H1 (cell line): Measurements from ENCODE around the gene JMJD1C. TPM values are rescaled to one million over a fixed set of nuclear protein-coding genes. Genes with fewer than 3 reads are reported as not detected.

Experiments used
- CTCF ChIA-PET: fragments of 300-600 bp; sonication (Branson Sonifier 250); formaldehyde crosslinking; loops from one replicate; lab custom pipeline; 2021; ENCODE audit not compliant: partially characterized antibody; lab: Charles Lee
- POLR2A ChIA-PET: fragments of 300-600 bp; sonication (Branson Sonifier 250); formaldehyde crosslinking; loops from one replicate; lab custom pipeline; 2021; ENCODE audit warnings: inconsistent platforms; ENCODE audit not compliant: partially characterized antibody; lab: Charles Lee
- DNase-seq, 2 experiments: peaks; one replicate each; pipeline versions ENCODE4 v3.0.0 to v3.0.0-alpha.2; 2010 to 2022; ENCODE audit warnings: low spot score in 2 of 2, low read depth in 1 of 2, mixed read lengths in 1 of 2
- FAIRE-seq: peaks from 2 replicates; lab custom pipeline; 2011; peaks lifted over from hg19 to GRCh38; lab: Jason Lieb, UNC
- H2AFZ ChIP-seq: 2 replicates; pipeline ENCODE4 v1.8.1; 2012; ENCODE audit warnings: low read length, inconsistent platforms
- H2AK5ac ChIP-seq: 2 replicates; pipeline ENCODE4 v1.6.1; 2013; ENCODE audit warnings: low read depth, low read length
- H2BK120ac ChIP-seq: replicated peaks from 2 replicates; pipeline ENCODE3; 2013; ENCODE audit warnings: low read depth, low read length, inconsistent platforms
- H2BK12ac ChIP-seq: 2 replicates; pipeline ENCODE4 v1.6.1; 2013; ENCODE audit warnings: low read depth, low read length
- H2BK15ac ChIP-seq: 2 replicates; pipeline ENCODE4 v1.6.1; 2013; ENCODE audit warnings: low read length
- H2BK20ac ChIP-seq: 2 replicates; pipeline ENCODE4 v1.6.1; 2013; ENCODE audit warnings: low read length
- H2BK5ac ChIP-seq: 2 replicates; pipeline ENCODE4 v1.6.1; 2013; ENCODE audit warnings: low read depth, low read length
- H3K14ac ChIP-seq: 2 replicates; pipeline ENCODE4 v1.6.1; 2013; ENCODE audit warnings: inconsistent platforms; ENCODE audit not compliant: insufficient read length
- H3K18ac ChIP-seq: 2 replicates; pipeline ENCODE4 v1.6.1; 2013; ENCODE audit warnings: low read length; ENCODE audit errors: extremely low read depth
- H3K23ac ChIP-seq: 2 replicates; pipeline ENCODE4 v1.6.1; 2013; ENCODE audit warnings: inconsistent platforms; ENCODE audit not compliant: insufficient read length
- H3K23me2 ChIP-seq: 2 replicates; pipeline ENCODE4 v1.6.1; 2013; ENCODE audit warnings: low read depth, low read length
- H3K27ac ChIP-seq: 2 replicates; pipeline ENCODE4 v1.6.1; 2011; ENCODE audit warnings: low read depth, low read length, inconsistent platforms
- H3K27me3 ChIP-seq, 4 experiments: replicated peaks in 1 of 4; 1 replicate in 1 of 4; 2 replicates in 3 of 4; pipeline versions ENCODE4 v1.6.1 to v1.8.1; 2011 to 2013; ENCODE audit warnings: low read length in 3 of 4, mild to moderate bottlenecking in 3 of 4, inconsistent platforms in 2 of 4, mixed read lengths in 2 of 4, moderate library complexity in 1 of 4; ENCODE audit not compliant: control insufficient read depth in 3 of 4, insufficient read depth in 3 of 4; ENCODE audit errors: extremely low read depth in 1 of 4
- H3K36me3 ChIP-seq, 4 experiments: 2 replicates each; pipeline versions ENCODE4 v1.6.1 to v1.8.1; 2011 to 2013; ENCODE audit warnings: mild to moderate bottlenecking in 4 of 4, low read length in 3 of 4, moderate library complexity in 2 of 4, control low read depth in 1 of 4, inconsistent platforms in 1 of 4; ENCODE audit not compliant: insufficient read depth in 4 of 4, control insufficient read depth in 2 of 4
- H3K4ac ChIP-seq: replicated peaks from 2 replicates; pipeline ENCODE3; 2013; ENCODE audit warnings: low read length, low read depth, mixed read lengths, inconsistent platforms; ENCODE audit not compliant: insufficient read length
- H3K4me1 ChIP-seq, 4 experiments: replicated peaks in 1 of 4; 1 replicate in 1 of 4; 2 replicates in 3 of 4; pipeline versions ENCODE4 v1.6.1 to v1.8.1; 2011 to 2013; ENCODE audit warnings: low read length in 3 of 4, inconsistent platforms in 2 of 4, mixed read lengths in 1 of 4; ENCODE audit not compliant: insufficient read depth in 4 of 4, control insufficient read depth in 3 of 4
- H3K4me2 ChIP-seq, 2 experiments: 2 replicates each; pipeline versions ENCODE4 v1.6.1 to v1.8.1; 2011 to 2013; ENCODE audit warnings: low read depth in 2 of 2, low read length in 2 of 2, control low read depth in 1 of 2, inconsistent platforms in 1 of 2, mild to moderate bottlenecking in 1 of 2; ENCODE audit not compliant: insufficient read depth in 1 of 2
- H3K4me3 ChIP-seq, 4 experiments: fragments of 200-600, 300-600 bp in 1 of 4; sonication (generic), shearing (Covaris generic), sonication (Bioruptor Twin) in 1 of 4; 2 replicates each; pipeline versions ENCODE4 v1.5.1 to v1.8.1; 2011 to 2016; ENCODE audit warnings: low read length in 4 of 4, low read depth in 3 of 4, control low read depth in 2 of 4, inconsistent platforms in 2 of 4, mild to moderate bottlenecking in 2 of 4, mixed read lengths in 1 of 4, moderate library complexity in 1 of 4; ENCODE audit not compliant: insufficient read depth in 2 of 4; ENCODE audit errors: extremely low read depth in 1 of 4
- H3K56ac ChIP-seq: replicated peaks from 2 replicates; pipeline ENCODE3; 2013; ENCODE audit warnings: low read depth, mild to moderate bottlenecking, mixed read lengths, low read length, inconsistent platforms; ENCODE audit not compliant: insufficient read length
- H3K79me1 ChIP-seq: 2 replicates; pipeline ENCODE4 v1.6.1; 2013; ENCODE audit warnings: low read depth, low read length, control low read depth
- H3K79me2 ChIP-seq, 2 experiments: 2 replicates each; pipeline versions ENCODE4 v1.6.1 to v1.8.1; 2012 to 2013; ENCODE audit warnings: low read length in 2 of 2, mild to moderate bottlenecking in 2 of 2, inconsistent platforms in 1 of 2; ENCODE audit not compliant: insufficient read depth in 2 of 2, control insufficient read depth in 1 of 2
- H3K9ac ChIP-seq, 4 experiments: replicated peaks in 1 of 4; 1 replicate in 1 of 4; 2 replicates in 3 of 4; pipeline versions ENCODE4 v1.6.1 to v1.8.1; 2011 to 2013; ENCODE audit warnings: low read depth in 3 of 4, low read length in 3 of 4, control low read depth in 2 of 4, mild to moderate bottlenecking in 2 of 4, moderate library complexity in 2 of 4, inconsistent platforms in 1 of 4; ENCODE audit errors: extremely low read depth in 1 of 4
- H3K9me3 ChIP-seq, 2 experiments: 2 replicates each; pipeline versions ENCODE4 v1.6.1 to v1.8.1; 2012 to 2013; ENCODE audit warnings: mild to moderate bottlenecking in 2 of 2, moderate library complexity in 2 of 2, control low read depth in 1 of 2, inconsistent platforms in 1 of 2, low read depth in 1 of 2, low read length in 1 of 2, mixed read lengths in 1 of 2; ENCODE audit not compliant: insufficient read depth in 2 of 2
- H4K20me1 ChIP-seq, 2 experiments: replicated peaks in 1 of 2; 2 replicates each; pipeline versions ENCODE3 to v1.8.1; 2011 to 2013; ENCODE audit warnings: inconsistent platforms in 2 of 2, low read length in 2 of 2, mild to moderate bottlenecking in 1 of 2; ENCODE audit not compliant: insufficient read depth in 2 of 2, control insufficient read depth in 1 of 2
- H4K5ac ChIP-seq: 2 replicates; pipeline ENCODE4 v1.6.1; 2013; ENCODE audit warnings: low read length, low read depth, mixed read lengths, inconsistent platforms; ENCODE audit not compliant: insufficient read length
- H4K8ac ChIP-seq: 2 replicates; pipeline ENCODE4 v1.8.0; 2013; ENCODE audit warnings: mild to moderate bottlenecking, moderate library complexity, low read length, inconsistent platforms; ENCODE audit not compliant: insufficient read depth; ENCODE audit errors: extremely low read depth
- H4K91ac ChIP-seq: replicated peaks from 2 replicates; pipeline ENCODE3; 2013; ENCODE audit warnings: low read length, mixed read lengths, inconsistent platforms; ENCODE audit not compliant: insufficient read length
- RXRA ChIP-seq: IDR thresholded peaks from 2 replicates; pipeline ENCODE4 v1.6.1; 2011; ENCODE audit warnings: low read depth, mild to moderate bottlenecking, low read length, moderate library complexity; ENCODE audit not compliant: insufficient read depth
- WGBS, 2 experiments: shearing (Covaris generic) in 1 of 2; methylation state at CpG; one replicate each; pipeline versions ENCODE4 v1.1.6 to v1.1.7; 2013 to 2015; ENCODE audit warnings: low lambda C conversion rate in 2 of 2, mixed read lengths in 2 of 2, inconsistent platforms in 1 of 2, low coverage in 1 of 2, missing lambda C conversion rate in 1 of 2; ENCODE audit not compliant: insufficient replicate concordance in 2 of 2, insufficient coverage in 1 of 2, insufficient read length in 1 of 2; ENCODE audit errors: extremely low coverage in 1 of 2, missing lambda C conversion rate in 1 of 2; 5-methylcytosine and 5-hydroxymethylcytosine counted together
- polyA plus RNA-seq, 7 experiments: library from polyadenylated mRNA; depleted of rRNA in 3 of 7; stranded (reverse) in 5 of 7; unstranded in 2 of 7; fragments of >200 nt in 5 of 7; fragments of 200-250 nt in 2 of 7; gene quantifications; 1 replicate in 5 of 7; 2 replicates in 1 of 7; 4 replicates in 1 of 7; pipeline versions ENCODE4 v1.2.1 to v1.2.3, GENCODE V29; 2011 to 2013; ENCODE audit warnings: missing spikeins in 2 of 7, mixed read lengths in 2 of 7
- total RNA-seq: library from RNA; stranded (reverse); fragmentation: NEBNext Ultra II Directional; extraction: Animal tissue kit (Norgen Biotek cat#: 25700); gene quantifications from 2 replicates; pipeline ENCODE4 v1.2.1, GENCODE V29; 2021

Gene JMJD1C
- total and polyA plus RNA-seq, 2 of the 8 experiments (the other 6 are each of a cell fraction or from before 2014, with no cell fraction given): 54.5 to 210 TPM

DNA sequence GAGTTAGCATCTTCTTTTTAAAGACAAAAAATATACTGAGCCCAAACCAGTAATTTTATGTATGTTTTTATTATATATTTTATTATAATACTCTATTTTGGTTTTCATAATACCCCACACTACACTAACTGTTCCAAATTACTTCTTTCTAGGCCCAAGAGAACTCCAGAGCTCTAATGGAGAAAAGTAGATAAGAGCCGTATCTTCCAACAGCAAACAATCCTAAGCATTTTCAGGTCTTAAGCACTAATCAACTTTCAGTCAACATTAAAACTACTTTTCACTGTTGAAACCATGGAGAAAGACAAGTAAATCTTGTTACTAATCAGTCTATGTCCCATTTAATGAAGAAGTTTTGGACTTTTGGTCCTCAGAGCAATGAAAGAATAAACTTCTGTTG, 55.1 kb downstream of the JMJD1C start:
- no peak overlapping the region for H3K4ac ChIP-seq
- no peak overlapping the region for H3K4me3 ChIP-seq
- TF ChIP-seq RXRA: no peak
- ChIA-PET POLR2A (no interaction called here), CTCF (no interaction called here)
- 100% methylated on average over 1 of the region's 1 CpG; no CpG with 5 or more reads in 1 of the 2 experiments for WGBS, 2 experiments
- no peak overlapping the region for H2AK5ac ChIP-seq
- no peak overlapping the region for H4K8ac ChIP-seq
- H4K5ac ChIP-seq: no peak overlapping the region
- H2BK120ac ChIP-seq: no peak overlapping the region
- no peaks in the 10 kb centered on the region; a peak in 1 of 8 replicates for H3K36me3 ChIP-seq
- H3K9ac ChIP-seq: no peak overlapping the region
- no peak overlapping the region for H2BK5ac ChIP-seq
- no peak overlapping the region for H3K23ac ChIP-seq
- no peak overlapping the region for H2AFZ ChIP-seq
- DNase-seq (no peak), FAIRE-seq (no peak)
- H3K4me1 ChIP-seq: no peaks in the 10 kb centered on the region; a peak in 1 of 7 replicates
- H4K91ac ChIP-seq: no peak overlapping the region
- peaks cover under 1 to 82% of the 10 kb centered on the region in 2 experiments; a peak in 3 of 4 replicates for H3K79me2 ChIP-seq
- H2BK12ac ChIP-seq: no peak overlapping the region
- H2BK20ac ChIP-seq: no peak overlapping the region
- no peak overlapping the region for H3K18ac ChIP-seq
- H3K56ac ChIP-seq: no peak overlapping the region
- no peak overlapping the region for H3K27ac ChIP-seq
- H3K14ac ChIP-seq: no peak overlapping the region
- H4K20me1 ChIP-seq: peaks cover 0 to 2% of the 10 kb centered on the region in 2 experiments
- no peaks in the 10 kb centered on the region for H3K27me3 ChIP-seq
- no peak overlapping the region for H3K4me2 ChIP-seq
- no peak overlapping the region for H2BK15ac ChIP-seq
- no peaks in the 10 kb centered on the region; the same call in 1 of the 2 replicates for H3K79me1 ChIP-seq
- H3K9me3 ChIP-seq: no peaks in the 10 kb centered on the region
- H3K23me2 ChIP-seq: no peaks in the 10 kb centered on the region
